ENCODE measurements around the gene EPC1.
"Not testable (repeated sequence)": the region's sequence is repeated elsewhere in the genome, so short reads cannot be mapped to it uniquely, and the experiment has no call there.

Gene EPC1

GRCh38 chr10:32229788-32230187, 117.2 kb downstream of the EPC1 start:
- not testable (repeated sequence) for DNase-seq

DNA sequence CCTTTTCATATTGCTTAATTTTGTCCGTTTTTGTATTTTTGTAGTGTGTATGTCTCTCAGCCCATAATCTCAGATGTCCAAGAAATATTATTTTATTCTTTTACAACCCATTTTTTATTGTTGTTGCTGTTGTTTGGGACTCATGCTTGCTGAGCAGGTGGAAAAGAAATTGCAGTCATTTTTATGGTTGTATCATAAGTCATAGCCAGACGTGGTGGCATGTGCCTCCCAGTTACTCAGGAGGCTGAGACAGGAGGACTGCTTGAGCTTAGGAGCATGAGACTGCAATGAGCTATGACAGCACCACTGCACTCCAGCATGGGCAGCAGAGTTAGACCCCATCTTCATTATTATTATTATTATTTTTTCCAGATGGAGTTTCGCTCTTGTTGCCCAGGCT, 117.8 kb downstream of the EPC1 start:
- no peak for DNase-seq

DNA sequence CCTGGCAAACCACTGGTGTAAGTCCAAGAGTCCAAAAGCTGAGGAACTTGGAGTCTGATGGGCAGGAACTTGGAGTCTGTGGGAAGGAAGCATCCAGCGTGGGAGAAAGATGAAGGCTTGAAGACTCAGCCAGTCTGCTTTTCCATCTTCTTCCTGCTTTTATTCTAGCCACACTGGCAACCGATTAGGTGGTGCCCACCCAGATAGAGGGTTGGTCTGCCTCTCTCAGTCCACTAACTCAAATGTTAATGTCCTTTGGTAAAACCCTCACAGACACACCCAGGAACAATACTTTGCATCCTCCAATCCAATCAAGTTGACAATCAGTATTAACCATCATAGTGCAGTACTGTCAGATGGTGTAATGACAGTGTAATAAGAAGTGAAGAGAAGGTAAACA, 119.2 kb downstream of the EPC1 start:
- no peak for DNase-seq

- DNase-seq, result no peak
Measured at GRCh38 chr10:32226624-32227023, 120.3 kb downstream of the EPC1 start.

DNA sequence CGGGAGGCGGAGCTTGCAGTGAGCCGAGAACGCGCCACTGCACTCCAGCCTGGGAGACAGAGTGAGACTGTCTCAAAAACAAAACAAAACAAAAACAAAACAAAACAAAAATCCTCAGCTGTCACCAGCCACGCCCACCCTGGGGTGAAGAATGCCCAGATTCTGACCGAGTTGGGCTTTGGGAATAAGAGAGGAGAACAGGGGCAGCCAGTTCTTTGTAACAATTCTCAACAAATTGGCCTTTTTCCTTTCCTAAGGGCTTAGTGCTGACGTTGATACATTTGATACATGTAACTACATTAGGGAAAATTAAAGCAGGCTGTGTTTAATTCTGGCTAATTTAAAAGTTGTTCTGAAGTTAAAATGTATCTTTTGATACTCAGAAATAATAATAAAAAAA, 121.0 kb downstream of the EPC1 start:
- DNase-seq, result no peak

DNA sequence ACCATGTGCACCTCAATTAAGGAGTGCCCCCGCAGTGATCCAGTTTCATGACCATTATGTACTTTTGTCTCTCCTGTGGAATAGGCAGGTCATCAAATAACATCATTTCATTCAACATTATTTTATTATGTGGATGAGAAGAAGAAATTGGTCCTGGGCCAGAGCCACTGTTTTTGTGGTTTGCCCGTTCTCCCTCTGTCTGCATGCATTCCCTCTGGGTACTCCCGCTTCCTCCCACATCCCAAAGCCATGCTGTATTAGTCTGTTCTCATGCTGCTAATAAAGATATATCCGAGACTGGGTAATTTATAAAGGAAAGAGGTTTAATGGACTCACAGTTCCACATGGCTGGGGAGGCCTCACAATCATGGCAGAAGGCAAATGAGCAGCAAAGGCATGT, 124.6 kb downstream of the EPC1 start:
- DNase-seq, result not testable (repeated sequence)

DNA sequence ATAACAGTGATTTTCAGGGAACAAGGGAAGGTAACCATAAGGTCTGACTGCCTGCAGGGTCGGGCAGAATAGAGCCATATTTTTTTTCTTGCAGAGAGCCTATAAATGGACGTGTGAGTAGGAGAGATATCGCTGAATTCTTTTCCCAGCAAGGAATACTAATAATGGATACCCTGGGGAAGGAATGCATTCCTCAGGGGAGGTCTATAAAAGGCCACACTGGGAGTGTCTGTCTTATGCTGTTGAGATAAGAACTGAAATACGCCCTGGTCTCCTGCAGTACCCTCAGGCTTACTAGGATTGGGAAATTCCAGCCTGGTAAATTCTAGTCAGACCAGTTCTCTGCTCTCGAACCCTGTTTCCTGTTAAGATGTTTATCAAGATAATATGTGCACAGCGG, 127.8 kb downstream of the EPC1 start:
- not testable (repeated sequence) for DNase-seq

GRCh38 chr10:32218206-32219044, 128.5 kb downstream of the EPC1 start:
- not testable (repeated sequence) for DNase-seq
